Ascending aorta (tissue), 2 donors: Measurements from ENCODE around the gene S100A16. TPM values are rescaled to one million over a fixed set of nuclear protein-coding genes. Genes with fewer than 3 reads are reported as not detected.

Experiments
- DNase-seq, 2 donors: peaks; one replicate each; pipeline ENCODE4 v3.0.0-alpha.2; 2019; ENCODE audit warnings: low spot score in 2 of 2
- H3K27ac ChIP-seq, 2 donors: fragments of 200-600 bp; sonication (generic); one replicate each; pipeline ENCODE4 v1.5.1; 2016 to 2017; ENCODE audit warnings: mild to moderate bottlenecking in 1 of 2
- H3K27me3 ChIP-seq: fragments of 200-600 bp; sonication (generic); one replicate; pipeline ENCODE4 v1.5.1; 2017
- H3K36me3 ChIP-seq, 2 donors: fragments of 200-600 bp; sonication (generic); one replicate each; pipeline ENCODE4 v1.5.1; 2016
- H3K4me1 ChIP-seq, 2 donors: fragments of 200-600 bp; sonication (generic); one replicate each; pipeline ENCODE4 v1.5.1; 2016 to 2017; ENCODE audit warnings: mild to moderate bottlenecking in 1 of 2
- H3K4me3 ChIP-seq, 2 donors: fragments of 200-600 bp; sonication (generic); one replicate each; pipeline ENCODE4 v1.5.1; 2016 to 2017; ENCODE audit warnings: mild to moderate bottlenecking in 1 of 2
- H3K9me3 ChIP-seq, 2 donors: fragments of 200-600 bp; sonication (generic); one replicate each; pipeline ENCODE4 v1.5.1; 2016
- CTCF ChIP-seq, 3 experiments: fragments of 200-600 bp in 2 of 3; fragments of 450-650 bp in 1 of 3; sonication (generic) in 2 of 3; IDR thresholded peaks; one replicate each; pipeline ENCODE4 v1.5.1; 2016 to 2019; ENCODE audit warnings: antibody characterized with exemption in 3 of 3, mild to moderate bottlenecking in 1 of 3, moderate library complexity in 1 of 3
- intact Hi-C: fragments of 100-400 bp; cut with DNase I; formaldehyde crosslinking; loops from one replicate; pipeline ENCODE4 v1.15.1; 2023
- total RNA-seq: library from RNA; depleted of rRNA; stranded (reverse); fragments of >200 nt; gene quantifications from one replicate; pipeline ENCODE4 v1.1.0, GENCODE V29; 2016

The S100A16 gene
- total RNA-seq, 1 donor from 2014 or later, result 364 TPM

DNA sequence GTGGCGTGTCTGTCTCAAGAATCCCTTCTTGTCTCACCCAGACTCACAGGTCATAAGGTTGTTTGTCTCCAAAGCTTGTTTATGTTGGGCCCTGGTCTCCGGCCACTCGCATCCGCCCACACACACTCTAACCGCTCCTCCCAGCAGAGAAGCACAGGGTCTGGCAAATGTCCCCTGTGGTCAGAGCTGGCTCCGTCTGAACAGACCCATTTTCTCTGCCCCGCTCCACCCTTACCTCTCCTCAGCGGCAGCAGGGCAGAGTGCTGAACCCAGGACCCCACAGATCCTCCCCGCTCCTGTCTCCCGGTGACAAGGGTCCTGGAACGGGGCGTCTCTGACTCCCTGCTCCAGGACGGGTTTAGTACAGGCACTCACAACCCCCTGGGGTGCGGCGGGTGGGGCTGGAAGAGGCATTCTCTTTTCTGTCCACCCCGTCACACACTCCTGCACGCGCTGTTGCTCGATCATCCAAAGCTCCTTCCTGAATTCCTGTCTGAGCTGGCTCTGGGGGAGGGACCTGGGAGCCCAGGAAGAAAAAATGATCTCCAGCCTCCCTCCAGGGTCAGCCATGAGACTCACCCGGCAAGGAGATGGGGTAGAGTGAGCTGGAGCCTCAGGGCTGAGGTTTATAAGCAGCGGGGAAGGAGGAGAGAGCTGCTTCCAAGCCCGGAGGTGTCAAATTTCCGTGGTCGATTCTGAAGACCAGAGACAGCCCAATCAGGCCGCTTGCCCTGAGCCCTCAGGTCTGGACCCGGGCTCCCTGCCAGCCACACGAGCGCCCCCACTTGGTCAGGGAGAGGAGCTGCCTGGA is 14.2 kb upstream of the S100A16 start, which contains the start of gene S100A13:
Gene S100A13 (minus strand): TSS at position 602 of the 811 bp plus-strand sequence. CDS start 1,033 bp downstream, outside the sequence.
- Histone ChIP-seq H3K4me3 (peak within 1 kb of the TSS; percentile 66 to 69), H3K27me3 (no peaks in the 10 kb centered on the region), H3K4me1 (peaks cover 3 to 34% of the 10 kb centered on the region in 2 donors), H3K27ac (peak within 1 kb of the TSS; percentile 87 to 94), H3K36me3 (peaks cover 0 to 4% of the 10 kb centered on the region in 2 donors), H3K9me3 (no peaks in the 10 kb centered on the region)
- intact Hi-C loops, result loop anchor here (2.0 to 5.0 kb wide), 2 partner anchors 14 to 120 kb away; partner anchors contain the start of gene S100A16
- DNase-seq, result peak in 1 of 2 donors; percentile 84
- TF ChIP-seq CTCF (IDR thresholded peaks at IDR 0.05), result peak; percentile 50 to 72 (median 56)

DNA sequence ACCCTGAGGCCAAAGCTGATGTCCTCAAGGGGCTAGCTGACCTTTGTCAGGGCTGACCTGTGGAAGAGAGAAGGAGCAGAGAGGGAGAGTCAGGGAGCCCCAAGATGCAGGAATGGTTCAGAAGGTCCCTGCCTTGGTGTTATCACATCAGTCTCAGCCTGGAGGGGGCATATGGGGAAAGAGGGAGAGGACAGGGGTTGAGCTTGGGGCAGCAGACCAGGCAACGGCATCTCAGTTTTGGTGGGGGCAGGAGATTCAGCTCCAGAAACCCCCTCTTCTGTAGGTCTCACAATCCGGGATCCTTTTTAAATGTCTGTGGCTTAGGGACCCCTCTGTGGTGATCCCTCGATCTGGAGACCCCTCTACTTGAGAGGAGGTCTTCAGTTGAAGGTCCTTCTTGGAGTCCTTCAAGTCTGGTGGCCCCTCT is 13.6 kb upstream of the S100A16 start:
- intact Hi-C loops, result loop anchor here (2.0 to 5.0 kb wide), 2 partner anchors 14 to 119 kb away; partner anchors contain the start of gene S100A16
- Histone ChIP-seq H3K27me3 (no peaks in the 10 kb centered on the region), H3K9me3 (no peaks in the 10 kb centered on the region), H3K27ac (peak overlapping the region; percentile 87 to 94), H3K4me1 (peaks cover 3 to 34% of the 10 kb centered on the region in 2 donors), H3K4me3 (peak overlapping the region; percentile 66 to 69), H3K36me3 (peaks cover 0 to 4% of the 10 kb centered on the region in 2 donors)
- TF ChIP-seq CTCF (IDR thresholded peaks at IDR 0.05), result no peak
- DNase-seq, result no peak

GRCh38 chr1:153624965-153625611 is 12.2 kb upstream of the S100A16 start:
- no peak for DNase-seq

GRCh38 chr1:153623101-153623500 is 10.2 kb upstream of the S100A16 start:
- Histone ChIP-seq H3K27ac (no peak overlapping the region), H3K4me3 (no peak overlapping the region), H3K4me1 (peaks cover 3 to 18% of the 10 kb centered on the region in 2 donors), H3K9me3 (no peaks in the 10 kb centered on the region), H3K36me3 (peaks cover 0 to 17% of the 10 kb centered on the region in 2 donors), H3K27me3 (no peaks in the 10 kb centered on the region)
- intact Hi-C loops, result no loop called here
- no peak for TF ChIP-seq CTCF (IDR thresholded peaks at IDR 0.05)
- DNase-seq, result no peak

More at GRCh38 chr1:153624965-153625611, 12.2 kb upstream of the S100A16 start:
- peaks cover 0 to 5% of the 10 kb centered on the region in 2 donors for H3K36me3 ChIP-seq
- H3K27ac ChIP-seq, result no peak overlapping the region
- H3K27me3 ChIP-seq, result no peaks in the 10 kb centered on the region
- peaks cover 3 to 29% of the 10 kb centered on the region in 2 donors for H3K4me1 ChIP-seq
- no peaks in the 10 kb centered on the region for H3K9me3 ChIP-seq
- intact Hi-C loops, result loop anchor here (5.0 kb wide), 1 partner anchor 118 kb away; no protein-coding TSS in a partner anchor
- no peak for TF ChIP-seq CTCF (IDR thresholded peaks at IDR 0.05)
- no peak overlapping the region for H3K4me3 ChIP-seq

DNA sequence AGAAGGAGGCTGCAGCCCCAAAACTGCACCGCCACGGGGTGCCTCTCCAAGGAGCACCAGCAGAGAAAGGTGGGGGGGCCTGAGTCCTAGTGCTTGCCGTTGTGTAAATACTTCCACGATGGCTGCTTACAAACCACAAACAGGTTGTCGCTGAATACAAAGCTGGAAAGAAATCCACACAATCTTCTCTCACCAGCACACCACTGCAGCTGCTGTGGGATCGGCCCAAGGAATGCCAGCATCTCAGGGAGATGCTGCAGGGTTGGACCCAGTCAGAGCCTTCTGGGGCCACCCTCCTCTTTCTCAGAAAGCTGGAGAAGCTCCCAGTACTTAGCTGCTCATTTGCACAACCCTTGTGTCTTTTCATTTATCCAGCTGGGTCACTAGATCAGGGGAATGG is 6.2 kb upstream of the S100A16 start:
- intact Hi-C loops, result loop anchor here (10.0 kb wide), 1 partner anchor 264 kb away; the partner anchor contains the start of gene S100A9
- no peak overlapping the region for H3K27ac ChIP-seq
- DNase-seq, result no peak

More for the DNA sequence above, 6.2 kb upstream of the S100A16 start:
- H3K36me3 ChIP-seq, result peaks cover 0 to 13% of the 10 kb centered on the region in 2 donors
- H3K4me3 ChIP-seq, result no peak overlapping the region
- TF ChIP-seq CTCF (IDR thresholded peaks at IDR 0.05), result no peak
- no peaks in the 10 kb centered on the region for H3K9me3 ChIP-seq
- no peaks in the 10 kb centered on the region for H3K27me3 ChIP-seq
- peaks cover 0 to 8% of the 10 kb centered on the region in 2 donors for H3K4me1 ChIP-seq
